ENCODE measurements around the gene STARD4. TPM values are rescaled to one million over a fixed set of nuclear protein-coding genes. Genes with fewer than 3 reads are reported as not detected.

The STARD4 gene
- total RNA-seq, 1 donor from 2014 or later = 91.4 TPM

GRCh38 chr5:111555760-111556159, 43.4 kb upstream of the STARD4 start:
- no peaks in the 10 kb centered on the region for H3K27me3 ChIP-seq (ENCODE audit: control insufficient read depth, insufficient read depth, low read length)
- no peaks in the 10 kb centered on the region for H3K36me3 ChIP-seq (ENCODE audit: control insufficient read depth, insufficient read depth, low read length)
- no peak overlapping the region for H3K4me3 ChIP-seq (ENCODE audit: low read depth, low read length)
- FAIRE-seq (no peak), DNase-seq (ENCODE audit: low read depth) (no peak)
- no peak for TF ChIP-seq CTCF (IDR thresholded peaks at IDR 0.05; ENCODE audit: insufficient read depth, low read length, severe bottlenecking)

GRCh38 chr5:111553868-111554267, 41.5 kb upstream of the STARD4 start:
- FAIRE-seq (peak; percentile 47), DNase-seq (ENCODE audit: low read depth) (no peak)
- no peak for TF ChIP-seq CTCF (IDR thresholded peaks at IDR 0.05; ENCODE audit: insufficient read depth, low read length, severe bottlenecking)
- Histone ChIP-seq H3K36me3 (ENCODE audit: control insufficient read depth, insufficient read depth, low read length) (no peaks in the 10 kb centered on the region), H3K27me3 (ENCODE audit: control insufficient read depth, insufficient read depth, low read length) (no peaks in the 10 kb centered on the region), H3K4me3 (ENCODE audit: low read depth, low read length) (no peak overlapping the region)

- H3K27me3 ChIP-seq (ENCODE audit: control insufficient read depth, insufficient read depth, low read length) = no peaks in the 10 kb centered on the region
- FAIRE-seq = no peak
- no peak for DNase-seq (ENCODE audit: low read depth)
These were observed 40.6 kb upstream of the STARD4 start for GRCh38 chr5:111552896-111553295.

GRCh38 chr5:111552492-111552891, 40.2 kb upstream of the STARD4 start:
- DNase-seq (ENCODE audit: low read depth) (no peak), FAIRE-seq (no peak)
- TF ChIP-seq CTCF (IDR thresholded peaks at IDR 0.05; ENCODE audit: insufficient read depth, low read length, severe bottlenecking) = no peak

More at GRCh38 chr5:111552896-111553295, 40.6 kb upstream of the STARD4 start:
- no peak overlapping the region for H3K4me3 ChIP-seq (ENCODE audit: low read depth, low read length)
- H3K36me3 ChIP-seq (ENCODE audit: control insufficient read depth, insufficient read depth, low read length) = no peaks in the 10 kb centered on the region
- no peak for TF ChIP-seq CTCF (IDR thresholded peaks at IDR 0.05; ENCODE audit: insufficient read depth, low read length, severe bottlenecking)

GRCh38 chr5:111551569-111552275, 39.4 kb upstream of the STARD4 start:
- FAIRE-seq (no peak), DNase-seq (ENCODE audit: low read depth) (peak; percentile 22)
- H3K27me3 ChIP-seq (ENCODE audit: control insufficient read depth, insufficient read depth, low read length) = no peaks in the 10 kb centered on the region
- H3K4me3 ChIP-seq (ENCODE audit: low read depth, low read length) = no peak overlapping the region
- H3K36me3 ChIP-seq (ENCODE audit: control insufficient read depth, insufficient read depth, low read length) = no peaks in the 10 kb centered on the region
- TF ChIP-seq CTCF (IDR thresholded peaks at IDR 0.05; ENCODE audit: insufficient read depth, low read length, severe bottlenecking) = no peak

More at GRCh38 chr5:111552492-111552891, 40.2 kb upstream of the STARD4 start:
- no peak overlapping the region for H3K4me3 ChIP-seq (ENCODE audit: low read depth, low read length)
- H3K27me3 ChIP-seq (ENCODE audit: control insufficient read depth, insufficient read depth, low read length) = no peaks in the 10 kb centered on the region
- no peaks in the 10 kb centered on the region for H3K36me3 ChIP-seq (ENCODE audit: control insufficient read depth, insufficient read depth, low read length)

DNA sequence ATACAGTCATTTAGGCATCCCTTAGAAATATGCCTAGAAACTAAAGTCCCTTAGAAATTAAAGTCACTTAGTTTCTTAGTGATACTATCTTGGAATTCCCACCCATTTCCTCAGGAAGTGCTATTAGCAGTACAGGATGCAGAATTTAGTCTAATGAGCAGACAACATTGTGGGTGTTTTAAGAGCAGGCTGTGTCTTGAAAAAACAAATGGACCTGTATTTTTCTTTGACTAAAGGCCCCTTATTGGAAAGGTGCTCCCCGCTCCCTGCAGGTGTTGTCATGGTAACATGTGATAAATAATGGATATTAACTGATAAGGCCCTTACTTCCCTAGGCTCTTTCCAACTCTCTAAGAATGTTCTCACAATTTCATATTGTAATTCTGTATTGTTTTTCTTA, 38.8 kb upstream of the STARD4 start:
- FAIRE-seq (no peak), DNase-seq (ENCODE audit: low read depth) (no peak)
- TF ChIP-seq CTCF (IDR thresholded peaks at IDR 0.05; ENCODE audit: insufficient read depth, low read length, severe bottlenecking) = no peak
- Histone ChIP-seq H3K4me3 (ENCODE audit: low read depth, low read length) (no peak overlapping the region), H3K36me3 (ENCODE audit: control insufficient read depth, insufficient read depth, low read length) (no peaks in the 10 kb centered on the region), H3K27me3 (ENCODE audit: control insufficient read depth, insufficient read depth, low read length) (no peaks in the 10 kb centered on the region)
